ENCODE results near the gene SLC35E4. TPM values are rescaled to one million over a fixed set of nuclear protein-coding genes. Genes with fewer than 3 reads are reported as not detected.

Gene SLC35E4
- total and polyA plus RNA-seq, 9 of the 15 experiments (the other 6 are each of a cell fraction or from before 2014, with no cell fraction given): 0.06 to 2.3 (median 0.86) TPM; not detected in 1

DNA sequence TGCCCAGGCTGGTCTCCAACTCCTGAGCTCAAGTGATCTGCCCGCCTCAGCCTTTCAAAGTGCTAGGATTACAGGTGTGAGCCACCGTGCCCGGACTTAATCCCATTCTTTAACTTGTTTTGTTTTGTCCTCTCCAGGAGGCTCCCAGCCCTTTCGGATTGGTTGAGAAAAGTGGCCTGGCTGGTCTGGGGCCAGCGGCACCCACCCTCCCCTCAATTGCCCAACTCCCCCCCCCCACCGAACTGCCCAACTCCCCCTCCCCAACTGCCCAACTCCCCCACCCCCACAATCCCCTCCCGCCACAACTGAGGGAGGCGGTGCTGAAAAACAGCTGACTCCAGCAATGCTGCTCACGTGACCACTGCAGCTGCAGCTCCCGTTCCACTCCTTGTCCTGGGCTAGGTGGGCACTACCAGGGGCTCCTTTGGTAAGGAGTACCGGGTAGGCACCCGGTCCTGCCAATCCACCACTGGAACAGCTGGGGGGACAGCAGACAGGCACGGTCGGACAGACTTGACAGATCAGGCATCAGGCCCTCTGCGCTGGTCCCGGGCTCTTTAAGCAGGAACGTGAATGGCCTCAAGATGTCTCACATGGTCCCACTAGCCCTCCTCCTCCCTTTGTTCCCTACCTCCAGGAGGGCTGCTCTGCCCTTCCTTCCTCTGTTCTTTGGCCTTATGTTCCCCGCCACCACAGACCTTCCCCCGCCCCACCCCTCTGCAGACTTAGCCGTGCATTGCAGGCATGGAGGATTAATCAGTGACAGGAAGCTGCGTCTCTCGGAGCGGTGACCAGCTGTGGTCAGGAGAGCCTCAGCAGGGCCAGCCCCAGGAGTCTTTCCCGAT lies 28.9 kb upstream of the SLC35E4 start, which contains the start of gene TCN2 (continued):
- TF ChIP-seq, protein P1, sequence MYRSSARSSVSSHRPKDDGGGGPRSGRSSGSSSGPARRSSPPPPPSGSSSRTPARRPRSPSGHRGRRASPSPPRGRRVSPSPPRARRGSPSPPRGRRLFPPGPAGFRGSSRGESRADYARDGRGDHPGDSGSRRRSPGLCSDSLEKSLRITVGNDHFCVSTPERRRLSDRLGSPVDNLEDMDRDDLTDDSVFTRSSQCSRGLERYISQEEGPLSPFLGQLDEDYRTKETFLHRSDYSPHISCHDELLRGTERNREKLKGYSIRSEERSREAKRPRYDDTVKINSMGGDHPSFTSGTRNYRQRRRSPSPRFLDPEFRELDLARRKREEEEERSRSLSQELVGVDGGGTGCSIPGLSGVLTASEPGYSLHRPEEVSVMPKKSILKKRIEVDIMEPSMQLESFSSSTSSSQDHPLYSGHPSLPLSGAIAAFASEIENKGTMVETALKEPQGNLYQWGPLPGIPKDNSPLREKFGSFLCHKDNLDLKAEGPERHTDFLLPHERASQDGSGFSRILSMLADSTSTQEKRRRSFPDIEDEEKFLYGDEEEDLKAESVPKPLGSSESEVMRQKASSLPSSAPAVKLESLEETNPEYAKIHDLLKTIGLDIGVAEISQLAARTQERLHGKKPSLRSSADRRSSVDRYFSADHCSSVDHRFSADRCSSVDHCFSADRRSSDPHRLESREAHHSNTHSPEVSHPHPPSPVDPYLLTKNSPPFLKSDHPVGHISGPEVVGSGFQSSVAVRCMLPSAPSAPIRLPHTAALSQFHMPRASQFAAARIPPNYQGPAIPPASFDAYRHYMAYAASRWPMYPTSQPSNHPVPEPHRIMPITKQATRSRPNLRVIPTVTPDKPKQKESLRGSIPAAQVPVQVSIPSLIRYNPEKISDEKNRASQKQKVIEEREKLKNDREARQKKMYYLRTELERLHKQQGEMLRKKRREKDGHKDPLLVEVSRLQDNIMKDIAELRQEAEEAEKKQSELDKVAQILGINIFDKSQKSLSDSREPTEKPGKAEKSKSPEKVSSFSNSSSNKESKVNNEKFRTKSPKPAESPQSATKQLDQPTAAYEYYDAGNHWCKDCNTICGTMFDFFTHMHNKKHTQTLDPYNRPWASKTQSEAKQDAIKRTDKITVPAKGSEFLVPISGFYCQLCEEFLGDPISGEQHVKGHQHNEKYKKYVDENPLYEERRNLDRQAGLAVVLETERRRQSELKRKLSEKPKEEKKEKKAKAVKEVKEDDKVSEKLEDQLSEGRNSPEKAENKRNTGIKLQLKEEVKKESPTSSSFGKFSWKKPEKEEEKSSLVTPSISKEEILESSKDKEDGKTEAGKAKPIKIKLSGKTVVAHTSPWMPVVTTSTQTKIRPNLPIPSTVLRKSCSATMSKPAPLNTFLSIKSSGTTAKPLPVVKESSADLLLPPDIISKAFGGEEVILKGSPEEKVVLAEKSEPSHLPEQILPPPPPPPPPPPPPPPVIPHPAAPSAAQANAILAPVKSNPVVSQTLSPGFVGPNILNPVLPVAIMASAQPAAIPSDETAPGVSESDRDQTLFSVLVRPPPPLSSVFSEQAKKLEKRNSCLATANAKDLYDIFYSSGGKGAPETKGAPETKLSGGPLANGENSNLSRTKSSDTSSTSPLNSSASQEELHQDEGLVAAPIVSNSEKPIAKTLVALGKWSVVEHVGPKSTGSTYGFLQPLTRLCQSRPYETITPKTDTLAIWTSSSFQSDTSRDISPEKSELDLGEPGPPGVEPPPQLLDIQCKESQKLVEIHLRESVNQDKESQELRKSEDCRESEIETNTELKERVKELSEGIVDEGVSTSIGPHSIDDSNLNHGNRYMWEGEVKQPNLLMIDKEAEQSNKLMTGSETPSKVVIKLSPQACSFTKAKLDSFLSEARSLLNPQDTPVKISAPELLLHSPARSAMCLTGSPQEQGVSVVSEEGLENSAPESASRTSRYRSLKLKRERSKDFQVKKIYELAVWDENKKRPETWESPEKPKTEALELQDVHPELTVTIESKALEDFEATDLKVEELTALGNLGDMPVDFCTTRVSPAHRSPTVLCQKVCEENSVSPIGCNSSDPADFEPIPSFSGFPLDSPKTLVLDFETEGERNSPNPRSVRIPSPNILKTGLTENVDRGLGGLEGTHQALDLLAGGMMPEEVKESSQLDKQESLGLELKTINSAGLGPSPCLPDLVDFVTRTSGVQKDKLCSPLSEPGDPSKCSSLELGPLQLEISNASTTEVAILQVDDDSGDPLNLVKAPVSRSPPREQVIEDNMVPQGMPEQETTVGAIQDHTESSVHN (IDR thresholded peaks at IDR 0.05; ENCODE audit: borderline replicate concordance in 1 of 2, low read depth in 1 of 2): peak in 1 of 2 experiments; percentile 69; a peak in 1 of 4 replicates
- TF ChIP-seq TCF3 (CRISPR knock-in tag; IDR thresholded peaks at IDR 0.05) (no peak), BMI1 (IDR thresholded peaks at IDR 0.05; ENCODE audit: low read length) (no peak), TRIM28 (IDR thresholded peaks at IDR 0.05) (no peak), MEF2D (tag; conservative IDR thresholded peaks at IDR 0.05; ENCODE audit: low read depth) (no peak), ATF1 (CRISPR knock-in tag; IDR thresholded peaks at IDR 0.05) (no peak), ATF1 (tag; IDR thresholded peaks at IDR 0.05) (no peak), FOXO4 (CRISPR knock-in tag; IDR thresholded peaks at IDR 0.05) (no peak), ZNF232 (CRISPR knock-in tag; IDR thresholded peaks at IDR 0.05) (no peak), RBM39 (optimal IDR thresholded peaks at IDR 0.05; ENCODE audit: low read depth, low read length) (no peak), DLX4 (CRISPR knock-in tag; IDR thresholded peaks at IDR 0.05) (no peak), ETV1 (tag; conservative IDR thresholded peaks at IDR 0.05; ENCODE audit: low read depth) (0 out of 2 replicates have a peak, but pooled peaks have one; percentile 14), ATF7 (IDR thresholded peaks at IDR 0.05) (no peak), SMARCC2 (IDR thresholded peaks at IDR 0.05; ENCODE audit: low read depth) (no peak)
- TF ChIP-seq, protein P2, sequence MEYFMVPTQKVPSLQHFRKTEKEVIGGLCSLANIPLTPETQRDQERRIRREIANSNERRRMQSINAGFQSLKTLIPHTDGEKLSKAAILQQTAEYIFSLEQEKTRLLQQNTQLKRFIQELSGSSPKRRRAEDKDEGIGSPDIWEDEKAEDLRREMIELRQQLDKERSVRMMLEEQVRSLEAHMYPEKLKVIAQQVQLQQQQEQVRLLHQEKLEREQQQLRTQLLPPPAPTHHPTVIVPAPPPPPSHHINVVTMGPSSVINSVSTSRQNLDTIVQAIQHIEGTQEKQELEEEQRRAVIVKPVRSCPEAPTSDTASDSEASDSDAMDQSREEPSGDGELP (CRISPR knock-in tag; IDR thresholded peaks at IDR 0.05; ENCODE audit: borderline replicate concordance): peak; percentile 94
